K562 (cell line): ENCODE results near the gene ZNF121. TPM values are rescaled to one million over a fixed set of nuclear protein-coding genes. Genes with fewer than 3 reads are reported as not detected.

Experiments
- BRCA1 ChIP-seq, 2 experiments: fragments of 450-650 bp in 1 of 2; sonication (generic) in 1 of 2; formaldehyde crosslinking in 1 of 2; IDR thresholded peaks; 2 replicates each; pipeline versions ENCODE4 v1.5.0 to v1.6.1; 2017 to 2020; ENCODE audit warnings: mild to moderate bottlenecking in 1 of 2, missing genetic modification reagents in 1 of 2
- BRD4 ChIP-seq: fragments of 200-600 bp; sonication (generic); IDR thresholded peaks from 2 replicates; pipeline ENCODE4 v1.6.1; 2017; ENCODE audit warnings: inconsistent platforms
- CBFA2T2 ChIP-seq: fragments of 450-650 bp; conservative IDR thresholded peaks from 2 replicates; pipeline ENCODE4 v1.6.1; 2017; ENCODE audit warnings: mild to moderate bottlenecking
- CBX1 ChIP-seq: sonication (generic); IDR thresholded peaks from 2 replicates; pipeline ENCODE4 v1.6.1; 2016; ENCODE audit warnings: antibody characterized with exemption, low read depth, mild to moderate bottlenecking
- CHAMP1 ChIP-seq: fragments of 450-650 bp; IDR thresholded peaks from 2 replicates; pipeline ENCODE4 v1.6.1; 2016; ENCODE audit warnings: mild to moderate bottlenecking
- FOXK1 ChIP-seq: sonication (generic); formaldehyde crosslinking; IDR thresholded peaks from 2 replicates; pipeline ENCODE4 v1.8.0; 2022; ENCODE audit warnings: missing genetic modification reagents, mild to moderate bottlenecking, borderline replicate concordance
- HNRNPUL1 ChIP-seq: fragments of 200-400 bp; formaldehyde crosslinking; IDR thresholded peaks from 2 replicates; pipeline ENCODE4 v1.6.1; 2017; ENCODE audit warnings: low read length
- ID3 ChIP-seq, 2 experiments: fragments of 250-450 bp in 1 of 2; fragments of 450-650 bp in 1 of 2; sonication (Bioruptor Pico) in 1 of 2; IDR thresholded peaks; 2 replicates each; pipeline versions ENCODE4 v1.6.1 to v1.8.0; 2016 to 2021; ENCODE audit warnings: mild to moderate bottlenecking in 2 of 2, moderate library complexity in 2 of 2, missing compliant biosample characterization in 1 of 2, missing genetic modification characterization in 1 of 2
- KAT7 ChIP-seq: sonication (generic); formaldehyde crosslinking; IDR thresholded peaks from 2 replicates; pipeline ENCODE4 v1.8.0; 2022; ENCODE audit warnings: missing genetic modification reagents, mild to moderate bottlenecking, borderline replicate concordance
- KDM1A ChIP-seq, 2 experiments: fragments of 450-650 bp; IDR thresholded peaks; 2 replicates each; pipeline ENCODE4 v1.6.1; 2016; ENCODE audit warnings: mild to moderate bottlenecking in 2 of 2
- KDM4B ChIP-seq, 2 experiments: fragments of 450-650 bp in 1 of 2; sonication (generic) in 1 of 2; IDR thresholded peaks; 2 replicates each; pipeline ENCODE4 v1.6.1; 2016 to 2017; ENCODE audit warnings: borderline replicate concordance in 2 of 2, antibody characterized with exemption in 1 of 2, low read depth in 1 of 2, mild to moderate bottlenecking in 1 of 2
- PPARD ChIP-seq: fragments of 250-450 bp; sonication (Bioruptor Pico); IDR thresholded peaks from 2 replicates; pipeline ENCODE4 v1.8.0; 2022; ENCODE audit warnings: inconsistent platforms, mild to moderate bottlenecking, moderate library complexity
- SAFB ChIP-seq: fragments of 200-400 bp; formaldehyde crosslinking; IDR thresholded peaks from 2 replicates; pipeline ENCODE4 v1.6.1; 2017; ENCODE audit warnings: low read depth, low read length, borderline replicate concordance
- TGIF2 ChIP-seq: sonication (generic); formaldehyde crosslinking; IDR thresholded peaks from 2 replicates; pipeline ENCODE4 v1.8.1; 2022; ENCODE audit warnings: mild to moderate bottlenecking, missing genetic modification reagents, moderate library complexity
- ZNF592 ChIP-seq: fragments of 450-650 bp; IDR thresholded peaks from 2 replicates; pipeline ENCODE4 v1.6.1; 2017; ENCODE audit warnings: antibody characterized with exemption, mild to moderate bottlenecking
- polyA plus RNA-seq, 8 experiments: library from polyadenylated mRNA; depleted of rRNA in 4 of 8; stranded (reverse) in 5 of 8; unstranded in 3 of 8; fragments of >200 nt; fragmentation: Nextera tagmentation in 2 of 8; fragmentation: Illumina TruSeq in 1 of 8; extraction: Ambion mirVana in 2 of 8; extraction: Trizol in 1 of 8; gene quantifications; 2 replicates each; pipeline versions ENCODE4 v1.2.1 to v1.2.3, GENCODE V29; 2011 to 2014; ENCODE audit warnings: inconsistent platforms in 1 of 8, missing spikeins in 1 of 8
- total RNA-seq, 7 experiments: library from RNA; depleted of rRNA in 6 of 7; stranded (reverse); fragments of >200 nt in 6 of 7; fragmentation: Illumina TruSeq in 2 of 7; extraction: Trizol in 2 of 7; gene quantifications; 2 replicates each; pipeline versions ENCODE4 v1.2.1 to v1.2.3, GENCODE V29; 2011 to 2021; ENCODE audit warnings: low replicate concordance in 1 of 7

The ZNF121 gene
- total and polyA plus RNA-seq, 9 of the 15 experiments (the other 6 are each of a cell fraction or from before 2014, with no cell fraction given) = 14.6 to 115 (median 33.4) TPM

GRCh38 chr19:9538183-9539058 lies 45.9 kb downstream of the ZNF121 start, which contains the start of gene ZNF426 (continued):
- TF ChIP-seq CHAMP1 (no peak), BRD4 (no peak), FOXK1 (CRISPR knock-in tag) (no peak), SAFB (no peak), KDM1A (IDR thresholded peaks at IDR 0.05) (no peak), ZNF592 (peak; percentile 68), KAT7 (CRISPR knock-in tag) (peak; percentile 39; the same call in 1 of the 2 replicates), ID3 (CRISPR knock-in tag; IDR thresholded peaks at IDR 0.05) (no peak), ID3 (tag; IDR thresholded peaks at IDR 0.05) (no peak), BRCA1 (IDR thresholded peaks at IDR 0.05) (no peak), BRCA1 (CRISPR knock-in tag; IDR thresholded peaks at IDR 0.05) (no peak), KDM4B (IDR thresholded peaks at IDR 0.05; ENCODE audit: borderline replicate concordance in 2 of 2, low read depth in 1 of 2) (peak in 1 of 2 experiments; percentile 39; a peak in 1 of 4 replicates), HNRNPUL1 (no peak), CBX1 (peak; percentile 72), TGIF2 (CRISPR knock-in tag) (no peak), PPARD (CRISPR knock-in tag) (no peak), CBFA2T2 (no peak)
